ENCODE results near the gene ABO.

GRCh38 chr9:133309608-133310007, 34.6 kb upstream of the ABO start:
- no peak for TF ChIP-seq CTCF (conservative IDR thresholded peaks at IDR 0.05; ENCODE audit: low read length)
- TF ChIP-seq EZH2phosphoT487 (IDR thresholded peaks at IDR 0.05; ENCODE audit: borderline replicate concordance): no peak

Measured in Loucy (cell line).